OCI-LY1 (cell line): Measurements from ENCODE around the gene CRY2.

Source experiments
- CTCF ChIP-seq: fragments of 200-600 bp; sonication (generic), shearing (Covaris generic); IDR thresholded peaks from 2 replicates; pipeline ENCODE4 v1.5.1; 2017; ENCODE audit warnings: mild to moderate bottlenecking, antibody characterized with exemption, low read length, moderate library complexity, mixed read lengths
- EZH2 ChIP-seq: fragments of 200-600 bp; sonication (generic), shearing (Covaris generic); IDR thresholded peaks from 2 replicates; pipeline ENCODE4 v1.8.0; 2017; ENCODE audit warnings: borderline replicate concordance, mixed run types, mild to moderate bottlenecking, antibody characterized with exemption, low read length, moderate library complexity, mixed read lengths

GRCh38 chr11:45877221-45877620, 29.9 kb downstream of the CRY2 start:
- TF ChIP-seq CTCF: no peak
- no peak for TF ChIP-seq EZH2
